Middle frontal gyrus (tissue), 1 donor: ENCODE data around the gene NISCH.
"Not testable (repeated sequence)": the region's sequence is repeated elsewhere in the genome, so short reads cannot be mapped to it uniquely, and the experiment has no call there.

Source experiments
- DNase-seq: peaks from one replicate; pipeline ENCODE4 v3.0.0-alpha.2; 2015; ENCODE audit warnings: low spot score; ENCODE audit errors: extremely low spot score

The NISCH gene

GRCh38 chr3:52525680-52526561, 70.5 kb downstream of the NISCH start:
- DNase-seq = no peak

DNA sequence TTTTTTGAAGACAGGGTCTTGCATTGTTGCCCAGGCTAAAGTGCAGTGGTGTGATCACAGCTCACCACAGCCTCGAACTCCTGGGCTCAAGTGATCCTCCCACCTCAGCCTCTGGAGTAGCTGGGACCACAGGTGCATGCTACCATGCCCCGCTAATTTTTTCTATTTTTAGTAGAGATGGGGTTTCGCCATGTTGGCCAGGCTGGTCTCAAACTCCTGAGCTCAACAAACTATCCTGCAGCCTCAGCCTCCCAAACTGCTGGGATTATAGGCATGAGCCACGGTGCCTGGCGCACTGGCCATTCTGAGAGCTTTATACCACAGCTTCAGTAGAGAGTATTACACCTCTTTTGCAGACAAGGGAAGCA, 71.3 kb downstream of the NISCH start:
- DNase-seq = not testable (repeated sequence)

DNA sequence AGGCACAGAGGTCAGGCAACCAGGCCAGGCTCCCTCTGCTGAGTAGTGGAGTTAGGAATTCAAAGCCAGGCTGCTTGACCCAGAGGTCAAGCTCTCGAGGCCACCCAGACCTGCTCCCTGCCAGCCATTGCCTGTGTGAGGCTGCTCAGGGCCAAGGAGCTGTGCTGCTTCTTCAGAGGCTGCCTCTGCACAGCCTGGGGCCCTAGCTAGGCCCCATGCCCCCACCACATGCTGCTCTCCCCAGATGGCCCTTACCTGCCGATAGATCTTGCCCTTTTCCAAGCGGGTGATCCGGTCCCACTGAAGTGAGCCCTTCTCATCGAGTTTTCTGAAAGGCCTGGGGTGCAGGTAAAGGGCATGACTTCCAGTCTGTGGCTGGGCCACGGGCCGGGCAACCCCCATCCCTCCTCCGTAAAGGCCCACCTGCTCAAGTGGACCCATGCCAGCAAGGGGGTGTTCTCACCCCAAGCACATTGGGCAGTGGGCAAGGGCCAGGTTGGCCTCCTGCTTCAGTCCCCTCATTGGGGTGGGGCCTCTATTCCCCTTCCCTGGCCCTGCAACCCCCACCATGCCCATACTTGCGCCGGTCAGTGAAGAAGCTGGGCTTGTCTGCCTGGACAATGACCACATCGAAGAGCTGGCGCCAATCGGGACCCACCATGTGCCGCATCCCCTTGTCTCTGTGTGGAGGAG, 71.8 kb downstream of the NISCH start:
- no peak for DNase-seq

GRCh38 chr3:52527732-52528585, 72.6 kb downstream of the NISCH start:
- DNase-seq = no peak

- no peak for DNase-seq
Observed at GRCh38 chr3:52528586-52529375, 73.4 kb downstream of the NISCH start.

DNA sequence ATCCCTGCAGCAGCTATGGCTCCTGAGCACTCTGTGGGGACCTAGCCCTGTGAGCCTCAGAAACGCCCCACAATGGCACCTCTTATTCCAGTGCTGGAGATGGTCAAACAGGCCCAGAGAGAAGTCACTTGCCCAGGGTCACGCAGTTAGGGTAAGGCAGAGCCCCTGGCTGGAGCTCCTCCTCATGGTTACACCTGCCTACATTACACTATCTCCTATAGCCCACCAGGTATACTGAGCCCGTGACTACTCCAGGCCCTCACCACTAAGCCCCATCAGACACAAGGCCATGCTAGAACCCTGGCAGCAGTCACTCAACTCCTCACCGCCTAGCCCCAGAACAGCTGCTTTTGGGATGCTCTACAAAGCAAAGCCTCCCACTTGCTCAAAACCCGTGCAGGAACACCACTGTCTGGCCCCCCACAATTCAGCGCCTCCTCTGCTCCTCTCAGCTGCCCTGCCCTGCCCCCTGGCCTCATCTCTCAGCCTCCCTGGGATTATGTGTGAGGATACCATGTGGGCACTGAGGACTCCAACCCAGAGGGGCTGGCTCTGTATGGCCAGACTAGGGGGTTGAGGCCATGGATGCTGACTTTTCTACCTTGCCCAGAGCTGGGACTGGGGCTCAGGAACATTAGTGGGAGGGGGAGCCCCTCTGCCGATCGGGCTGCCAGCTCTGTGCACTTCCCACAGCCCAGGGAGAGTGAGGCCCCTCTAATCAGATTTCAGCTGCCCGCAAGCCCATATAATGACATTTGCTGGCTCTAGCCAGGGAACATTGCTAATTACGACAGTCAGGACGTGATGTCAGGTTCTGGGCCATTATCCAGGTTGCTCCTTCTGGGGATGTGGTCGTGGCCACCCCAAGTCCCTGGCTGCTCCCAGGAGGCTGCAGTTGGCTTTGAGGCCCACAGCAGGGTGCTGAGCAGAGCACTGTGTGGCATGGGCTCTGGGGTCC, 74.3 kb downstream of the NISCH start:
- no peak for DNase-seq

- DNase-seq = no peak
Observed at GRCh38 chr3:52530918-52531826, 75.8 kb downstream of the NISCH start.

DNA sequence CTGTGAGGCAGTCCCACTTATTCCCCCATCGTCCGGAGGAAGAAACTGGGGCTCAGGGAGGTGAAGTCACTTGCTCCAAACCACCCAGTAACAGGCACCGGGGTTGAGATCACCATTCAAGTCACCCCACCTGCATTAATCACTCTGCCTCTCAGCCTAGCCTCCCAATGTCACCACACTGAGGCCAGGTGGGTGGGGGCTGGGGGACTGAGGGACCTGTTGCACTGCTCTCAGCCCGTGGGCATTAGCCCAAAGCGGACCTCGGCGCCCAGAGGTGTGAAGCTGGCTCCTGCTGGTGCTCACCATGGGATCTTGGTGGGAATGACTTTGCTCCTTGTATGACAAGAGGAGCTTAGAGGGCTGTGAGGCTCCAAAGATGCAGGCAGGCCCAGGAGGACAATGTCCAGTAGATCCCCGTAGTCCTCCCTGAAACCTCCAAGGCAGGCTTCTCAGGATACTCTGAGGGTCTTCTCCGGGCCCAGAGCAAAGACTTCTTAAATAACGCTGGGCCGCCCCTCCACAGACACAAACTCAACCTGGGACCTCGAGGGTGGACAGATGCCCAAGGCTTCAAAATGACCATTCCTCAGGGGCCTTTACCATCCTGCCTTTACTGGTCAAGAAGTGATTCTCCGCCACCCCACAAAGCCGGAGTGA, 76.6 kb downstream of the NISCH start:
- no peak for DNase-seq

DNA sequence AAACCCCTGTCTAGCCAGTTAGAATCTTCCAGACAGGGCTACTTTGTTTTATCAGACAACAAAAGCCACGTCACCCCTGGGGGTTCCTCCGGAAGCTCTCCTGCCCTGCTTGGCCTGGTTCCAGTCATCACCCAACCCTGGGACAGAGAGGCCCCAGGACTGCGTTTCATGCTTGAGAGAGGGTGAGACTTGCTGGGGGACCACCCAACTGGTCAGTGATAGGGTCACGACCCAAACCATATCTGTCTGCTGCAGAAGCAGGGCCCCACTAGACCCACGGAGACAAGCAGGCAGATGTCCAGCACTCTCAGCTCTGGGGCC, 77.1 kb downstream of the NISCH start:
- DNase-seq = no peak

- no peak for DNase-seq
Observed at GRCh38 chr3:52532838-52533622, 77.6 kb downstream of the NISCH start.

DNA sequence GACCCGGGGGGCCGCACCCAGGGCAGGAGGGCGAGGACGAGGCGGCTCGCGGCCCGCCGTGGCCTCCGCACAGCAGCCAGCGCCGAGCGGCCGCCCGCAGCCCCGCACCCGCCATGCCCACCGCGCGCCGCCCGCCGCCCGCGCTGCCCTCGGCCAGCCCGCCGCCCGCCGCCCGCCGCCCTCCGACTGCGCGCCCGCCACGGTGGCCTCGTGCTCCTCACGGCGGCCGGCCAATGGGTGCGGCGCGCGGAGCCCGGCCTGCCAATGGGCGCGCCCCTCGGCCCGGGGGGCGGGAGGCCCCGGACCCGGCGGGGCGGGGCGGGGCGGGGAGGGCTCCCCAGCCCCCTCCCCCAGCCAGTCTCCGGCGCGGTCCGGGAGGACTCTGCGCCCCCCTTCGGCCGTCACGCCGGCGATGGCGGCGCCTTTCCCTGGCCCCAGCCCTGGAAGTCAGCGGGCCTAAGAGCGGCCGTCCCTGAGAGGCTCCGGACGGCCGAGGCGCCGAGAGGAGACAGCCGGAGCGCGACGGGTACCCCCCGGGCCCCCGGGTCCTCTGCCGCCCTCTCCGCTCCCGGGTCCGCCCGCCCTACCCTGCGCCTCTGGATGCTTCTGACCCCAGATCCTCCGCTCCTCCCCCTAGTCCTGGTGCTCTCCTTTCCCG, 78.3 kb downstream of the NISCH start, which contains the start of gene NT5DC2:
TSS of gene NT5DC2 (minus strand) at position 235 of the 658 bp plus-strand sequence. CDS start at position 115, 120 bp downstream.
- peak; percentile 22 for DNase-seq

DNA sequence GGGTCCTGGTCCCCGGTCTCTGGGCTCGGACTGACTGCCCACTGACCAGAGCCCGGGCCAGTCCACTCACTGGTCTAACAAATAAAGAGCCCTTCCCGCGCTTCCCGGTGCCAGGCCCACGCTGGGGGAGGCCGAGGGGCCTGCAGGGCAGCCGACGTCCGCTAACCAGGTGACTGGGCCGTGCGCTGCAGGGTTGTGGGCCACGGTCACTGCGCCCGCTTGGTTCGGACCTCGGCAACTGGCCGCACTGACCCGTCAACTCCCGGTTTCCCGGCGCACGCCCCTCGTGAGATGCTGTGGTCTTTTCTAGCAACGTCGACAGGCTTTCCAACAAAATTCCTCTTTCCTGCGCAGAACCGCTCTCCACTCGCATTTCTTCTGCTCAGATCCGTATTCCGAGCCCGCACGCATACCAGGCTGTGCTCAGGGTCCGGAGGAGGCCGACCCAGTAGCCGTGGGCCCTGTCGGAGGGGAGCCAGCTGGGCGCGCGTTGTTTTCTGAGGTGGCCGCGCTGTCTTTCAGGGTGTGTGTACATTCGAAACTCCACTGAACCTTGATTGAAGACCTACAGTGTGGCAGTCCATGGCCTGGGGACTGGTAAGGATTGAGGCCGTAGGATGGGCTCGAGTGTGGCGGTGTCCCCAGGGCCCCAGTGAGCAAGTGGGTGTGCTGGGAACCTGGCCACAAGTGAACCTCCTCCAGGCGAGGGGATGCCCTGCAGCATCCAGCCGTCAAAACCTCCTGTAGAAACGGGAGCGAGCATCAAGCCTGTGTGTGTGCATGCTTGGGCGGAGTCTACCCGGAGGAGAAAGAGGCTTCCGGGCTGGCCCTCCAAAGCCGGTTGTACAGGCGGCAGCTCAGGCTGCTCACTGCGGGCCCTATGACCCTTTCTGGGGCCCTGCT, 79.1 kb downstream of the NISCH start:
- DNase-seq = no peak

GRCh38 chr3:52535411-52536111, 80.2 kb downstream of the NISCH start:
- no peak for DNase-seq

GRCh38 chr3:52536112-52536368, 80.6 kb downstream of the NISCH start:
- no peak for DNase-seq

DNA sequence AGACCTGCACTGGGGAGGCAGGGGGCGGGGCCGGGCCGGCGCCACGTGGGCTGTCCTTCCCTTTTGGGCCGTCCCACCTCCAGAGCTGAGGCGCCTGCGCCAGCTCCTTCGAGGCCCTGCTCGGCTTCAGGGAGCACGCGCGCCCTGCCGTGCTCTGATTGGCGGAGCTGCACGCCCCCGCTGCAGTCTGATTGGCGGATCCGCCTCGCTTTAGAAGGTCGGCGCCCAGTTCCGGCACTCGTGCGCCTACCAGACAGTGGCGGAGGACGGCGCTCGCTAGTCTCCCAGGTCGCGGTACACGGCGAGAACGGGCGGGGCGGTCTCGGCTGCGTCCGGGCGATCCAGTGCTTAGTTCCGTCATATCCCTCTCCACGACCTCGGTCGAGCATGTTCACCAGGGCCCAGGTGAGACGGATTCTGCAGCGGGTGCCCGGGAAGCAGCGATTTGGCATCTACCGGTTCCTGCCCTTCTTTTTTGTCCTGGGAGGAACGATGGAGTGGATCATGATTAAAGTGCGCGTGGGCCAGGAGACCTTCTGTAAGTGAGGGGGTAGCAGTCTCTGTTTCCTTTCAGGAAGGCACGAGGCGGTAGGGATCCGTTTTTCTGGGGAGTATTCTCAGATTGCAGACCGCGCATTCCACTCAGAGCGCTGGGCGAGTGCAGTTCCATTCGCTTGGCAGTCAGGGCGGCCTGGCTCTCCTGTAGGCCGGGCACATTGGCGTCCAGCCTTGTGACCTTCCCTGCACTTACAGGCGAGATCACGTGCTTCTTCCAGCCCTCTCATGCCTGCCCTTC, 81.2 kb downstream of the NISCH start, which contains the start of gene UQCC5:
TSS of gene UQCC5 (plus strand) at position 237 of the 796 bp plus-strand sequence. CDS start at position 388, 151 bp downstream.
- peak; percentile 96 for DNase-seq
